Cerebellar cortex (tissue), 1 donor: ENCODE results near the gene TALDO1.
"Not testable (repeated sequence)": the region's sequence is repeated elsewhere in the genome, so short reads cannot be mapped to it uniquely, and the experiment has no call there.

Experiments
- DNase-seq: peaks from one replicate; pipeline ENCODE4 v3.0.0-alpha.2; 2015; ENCODE audit warnings: low spot score

Gene TALDO1

GRCh38 chr11:737366-737765 is 9.9 kb upstream of the TALDO1 start:
- DNase-seq: no peak

DNA sequence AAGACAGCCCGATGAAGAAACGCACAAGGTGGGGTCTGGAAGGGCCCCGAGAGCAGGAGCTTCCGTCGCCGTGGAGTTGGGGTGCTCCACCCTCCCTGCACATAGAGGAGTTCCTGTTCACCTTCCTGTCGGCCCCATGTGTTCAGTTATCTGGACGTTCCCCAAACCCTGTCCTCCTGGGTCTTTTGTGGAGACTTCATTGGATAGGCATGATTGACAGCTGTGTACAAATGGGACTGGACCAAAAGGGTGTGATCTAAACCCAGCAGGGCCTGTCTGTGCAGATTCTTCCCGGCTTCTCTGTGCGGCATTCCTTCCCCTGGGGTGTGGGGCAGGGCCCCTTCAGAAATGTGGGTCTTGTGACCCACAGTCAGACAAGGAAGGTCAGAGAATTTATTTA is 9.4 kb upstream of the TALDO1 start:
- not testable (repeated sequence) for DNase-seq

GRCh38 chr11:742156-742546 is 5.1 kb upstream of the TALDO1 start:
- no peak for DNase-seq

GRCh38 chr11:742571-743201 is 4.6 kb upstream of the TALDO1 start:
- DNase-seq: no peak

GRCh38 chr11:745428-745827 is 1.8 kb upstream of the TALDO1 start:
- DNase-seq: no peak

- peak; percentile 47 for DNase-seq
Measured at GRCh38 chr11:746289-747157, 741 bp upstream of the TALDO1 start.

DNA sequence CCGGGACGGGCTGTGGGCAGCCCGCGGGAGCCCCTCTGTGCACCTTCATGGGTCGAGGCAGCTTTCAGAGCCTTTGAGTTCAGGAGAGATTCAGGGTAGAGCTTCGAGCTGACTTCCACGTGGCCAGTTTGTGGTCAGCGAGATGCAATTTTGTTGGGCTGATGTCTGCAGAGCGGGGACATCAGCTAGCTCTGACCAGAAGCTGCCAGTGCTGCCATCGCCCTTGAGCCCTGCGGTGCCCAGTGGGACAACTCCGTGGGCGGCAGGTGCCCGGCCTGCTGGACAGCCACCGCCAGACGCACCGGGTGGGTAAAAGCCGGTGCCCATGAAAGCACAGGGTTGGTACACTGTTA is 719 bp downstream of the TALDO1 start:
- no peak for DNase-seq

GRCh38 chr11:749731-750130 is 2.5 kb downstream of the TALDO1 start:
- no peak for DNase-seq

- no peak for DNase-seq
Measured at GRCh38 chr11:760236-760635, 13.0 kb downstream of the TALDO1 start.

DNA sequence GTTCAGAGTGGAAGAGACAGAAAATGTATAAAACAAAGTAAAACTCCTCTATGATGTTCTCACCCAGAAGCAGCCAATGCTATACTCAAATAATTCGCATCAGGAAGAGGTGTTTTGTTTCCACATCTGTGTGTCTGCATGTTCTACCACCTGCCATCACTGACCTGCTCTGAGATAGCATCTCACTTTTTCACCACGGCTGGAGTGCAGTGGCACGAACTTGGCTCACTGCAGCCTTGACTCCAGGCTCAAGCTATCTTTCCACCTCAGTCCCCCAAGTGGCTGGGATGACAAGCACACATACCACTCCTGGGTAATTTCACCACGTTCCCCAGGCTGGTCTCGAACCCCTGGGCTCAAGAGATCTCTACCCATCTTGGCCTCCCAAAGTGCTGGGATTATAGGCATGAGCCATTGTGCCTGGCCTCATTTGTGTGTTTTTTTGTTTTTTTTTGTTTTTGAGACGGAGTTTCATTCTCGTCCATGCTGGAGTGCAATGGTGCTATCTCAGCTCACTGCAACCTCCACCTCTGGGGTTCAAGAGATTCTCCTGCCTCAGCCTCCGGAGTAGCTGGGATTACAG is 14.4 kb downstream of the TALDO1 start:
- no peak for DNase-seq

DNA sequence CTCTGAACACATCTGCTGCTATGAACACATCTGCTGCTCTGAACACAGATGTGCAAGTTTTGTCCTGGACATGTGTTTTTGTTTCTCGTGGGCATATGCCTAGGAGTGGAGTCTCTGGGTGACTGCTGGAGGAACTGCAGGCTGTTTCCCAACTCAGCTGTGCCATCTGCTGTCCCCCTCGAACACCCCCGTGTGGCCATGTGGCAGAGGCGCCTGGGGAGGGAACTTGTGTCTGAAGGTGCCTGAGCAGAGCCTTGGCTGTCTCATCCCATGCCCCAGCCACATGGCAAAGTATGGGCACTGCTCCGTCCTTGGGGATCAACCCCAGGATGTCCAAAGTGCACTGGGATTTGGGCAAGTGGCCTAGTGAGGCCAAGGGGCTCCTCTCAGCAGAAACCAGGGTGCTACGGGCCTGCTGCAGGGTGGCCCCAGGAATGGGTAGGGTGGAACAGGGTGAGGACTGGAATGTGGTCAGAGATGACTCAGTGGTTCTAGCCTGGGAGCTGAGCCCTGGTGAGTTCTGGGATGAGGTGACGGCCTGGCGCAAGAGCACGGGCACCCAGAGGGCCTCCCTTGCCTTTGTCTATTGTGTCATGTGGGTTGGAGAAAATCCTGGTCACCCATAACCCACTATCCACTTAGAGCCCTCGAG is 15.3 kb downstream of the TALDO1 start:
- DNase-seq: peak; percentile 76

GRCh38 chr11:763073-763463 is 15.8 kb downstream of the TALDO1 start:
- no peak for DNase-seq

GRCh38 chr11:763549-764321 is 16.5 kb downstream of the TALDO1 start:
- DNase-seq: no peak

DNA sequence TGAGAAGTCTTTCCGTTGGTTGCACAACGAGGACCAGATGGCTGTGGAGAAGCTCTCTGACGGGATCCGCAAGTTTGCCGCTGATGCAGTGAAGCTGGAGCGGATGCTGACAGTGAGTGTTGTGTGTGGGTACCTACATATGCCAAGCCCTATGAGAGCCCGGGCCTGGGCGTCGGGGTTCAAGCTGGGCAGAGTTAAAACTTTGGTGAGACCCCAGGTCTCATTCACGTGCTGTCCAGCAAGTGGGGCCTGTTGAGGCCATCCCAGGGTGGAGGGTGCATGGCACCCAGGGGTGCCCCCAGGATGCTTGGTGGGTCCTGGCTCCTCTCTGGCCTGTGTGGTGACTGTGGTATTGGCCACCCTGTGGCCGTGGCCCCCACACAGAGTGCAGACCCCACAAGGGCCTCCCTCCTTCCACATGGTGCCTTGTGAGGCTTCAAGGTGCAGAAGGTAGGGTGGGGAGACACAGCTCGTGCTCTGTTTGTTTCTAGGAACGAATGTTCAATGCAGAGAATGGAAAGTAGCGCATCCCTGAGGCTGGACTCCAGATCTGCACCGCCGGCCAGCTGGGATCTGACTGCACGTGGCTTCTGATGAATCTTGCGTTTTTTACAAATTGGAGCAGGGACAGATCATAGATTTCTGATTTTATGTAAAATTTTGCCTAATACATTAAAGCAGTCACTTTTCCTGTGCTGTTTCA is 17.2 kb downstream of the TALDO1 start:
- DNase-seq: peak; percentile 43

- DNase-seq: peak; percentile 60
Measured at GRCh38 chr11:765025-765801, 17.9 kb downstream of the TALDO1 start.

GRCh38 chr11:765802-766091 is 18.5 kb downstream of the TALDO1 start:
- no peak for DNase-seq

DNA sequence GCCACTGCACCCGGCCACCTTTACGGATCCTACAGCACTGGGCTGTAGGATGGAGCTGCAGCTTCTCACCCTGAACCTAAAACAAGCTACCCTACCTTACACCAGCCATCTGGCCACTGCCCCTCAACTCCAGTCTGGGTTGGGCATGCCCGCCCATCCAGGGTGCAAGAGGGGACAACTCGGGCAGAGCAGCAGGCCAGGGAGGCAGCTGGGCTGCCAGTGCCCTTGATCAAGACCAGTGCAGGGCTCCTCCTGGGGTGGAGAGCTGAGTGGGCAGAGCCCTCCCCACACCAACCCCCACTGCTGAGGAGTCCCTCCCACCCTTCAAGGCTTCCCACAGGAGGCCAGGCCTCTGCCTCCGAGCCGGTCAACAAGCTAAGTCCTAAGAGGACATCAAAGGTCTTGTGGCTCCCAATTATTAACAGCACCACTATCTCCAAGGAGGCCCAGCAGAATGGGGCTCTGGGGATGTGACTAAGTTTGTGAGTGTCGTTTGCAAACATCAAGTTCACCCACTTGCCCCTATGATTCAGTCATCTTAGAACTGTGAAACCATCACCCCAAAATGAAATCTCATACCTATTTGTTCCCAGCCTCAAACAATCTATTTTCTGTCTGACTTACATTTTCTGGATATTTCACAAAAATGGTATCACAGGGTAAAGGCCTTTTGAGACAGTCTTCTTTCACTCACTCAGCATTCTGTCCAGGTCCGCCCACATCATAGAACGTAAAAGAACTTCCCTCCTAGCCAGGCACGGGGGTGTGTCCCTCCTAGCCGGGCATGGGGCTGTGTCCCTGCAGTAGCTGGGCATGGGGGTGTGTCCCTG is 19.1 kb downstream of the TALDO1 start:
- no peak for DNase-seq

DNA sequence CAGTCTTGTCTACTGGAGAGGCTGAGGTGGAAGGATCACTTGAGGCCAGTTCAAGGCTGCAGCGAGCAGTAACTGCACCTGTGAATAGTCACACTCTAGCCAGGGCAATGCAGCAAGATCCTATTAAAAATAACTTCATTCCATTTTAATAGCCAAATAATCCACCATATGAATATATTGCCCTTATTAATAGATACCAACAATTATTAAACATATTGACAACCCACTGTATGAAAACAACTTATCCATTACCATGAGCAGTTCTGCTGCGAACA is 19.6 kb downstream of the TALDO1 start:
- DNase-seq: no peak

- no peak for DNase-seq
Measured at GRCh38 chr11:767238-767637, 20.0 kb downstream of the TALDO1 start.
